ENCODE measurements around the gene FYCO1.

The FYCO1 gene

DNA sequence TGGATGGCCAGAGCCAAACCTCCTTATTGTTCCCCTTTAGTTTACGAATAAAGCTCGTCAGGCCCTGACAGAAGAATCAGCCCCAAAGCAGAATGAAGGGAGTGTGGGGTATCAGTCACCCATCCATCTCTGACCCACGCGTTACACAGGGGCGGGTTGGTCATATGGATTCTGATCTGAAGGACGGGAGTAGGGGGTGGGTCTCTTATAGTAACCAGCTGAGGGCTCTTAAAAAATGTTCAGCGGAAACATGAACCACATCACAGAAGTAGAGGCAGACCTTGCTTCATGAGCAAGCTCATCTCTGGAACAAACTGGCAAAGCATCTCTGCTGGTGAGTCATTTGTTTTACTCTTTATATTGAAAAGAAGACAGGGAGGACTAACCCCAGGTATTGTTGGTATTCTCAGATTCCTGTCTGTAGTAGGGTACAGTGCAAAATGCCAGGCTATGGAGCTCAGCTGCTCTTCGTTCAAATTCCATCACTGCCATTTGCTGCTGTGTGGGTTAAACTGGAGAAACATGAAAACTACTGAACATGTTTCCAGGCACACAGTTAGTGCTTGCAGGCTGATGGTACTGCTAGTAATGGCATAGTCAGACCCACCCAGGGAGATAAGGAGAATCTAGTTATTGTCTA lies 52.3 kb downstream of the FYCO1 start, which contains the start of gene CXCR6:
TSS of gene CXCR6 (plus strand) at position 258 of the 640 bp plus-strand sequence. CDS start 3,018 bp downstream, outside the sequence.
- peak; percentile 8 for DNase-seq (ENCODE audit: low read depth)

DNA sequence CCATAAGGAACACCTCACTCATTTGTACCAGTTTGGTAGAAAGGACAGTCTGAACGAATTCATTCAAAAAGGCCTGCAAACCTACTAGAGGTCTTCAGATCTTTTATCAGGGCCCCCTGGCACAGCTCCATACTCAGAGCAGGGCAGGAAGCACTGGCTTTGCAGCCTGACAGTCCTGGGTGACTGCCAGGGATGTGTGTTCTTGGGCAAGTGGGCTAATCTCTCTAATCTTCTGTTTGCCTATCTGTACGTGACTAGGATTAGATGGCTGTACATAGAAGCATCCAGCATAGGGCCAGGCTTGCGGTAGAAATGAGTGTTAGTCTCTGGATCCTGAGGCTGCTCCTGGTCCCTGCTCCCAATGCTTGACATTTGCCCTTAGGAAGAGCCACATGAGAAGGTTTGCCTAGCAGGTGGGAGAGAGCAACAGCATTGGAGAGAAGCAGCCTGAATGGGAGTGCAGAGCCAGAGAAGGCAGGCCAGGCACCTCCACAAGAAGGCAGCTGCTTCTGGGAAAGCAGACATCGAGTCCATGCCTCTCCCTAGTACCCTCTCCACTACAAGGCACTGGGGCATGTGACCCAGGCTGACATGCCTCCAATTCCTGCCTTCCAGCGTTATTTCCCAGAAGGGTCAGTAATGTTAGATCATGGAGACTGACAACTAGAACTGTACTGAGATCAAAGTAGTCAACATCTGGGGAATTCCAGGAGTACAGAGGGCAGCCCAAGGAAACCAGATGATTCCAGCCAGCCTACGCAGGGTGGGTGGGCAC lies 53.4 kb downstream of the FYCO1 start:
- no peak for DNase-seq (ENCODE audit: low read depth)

DNA sequence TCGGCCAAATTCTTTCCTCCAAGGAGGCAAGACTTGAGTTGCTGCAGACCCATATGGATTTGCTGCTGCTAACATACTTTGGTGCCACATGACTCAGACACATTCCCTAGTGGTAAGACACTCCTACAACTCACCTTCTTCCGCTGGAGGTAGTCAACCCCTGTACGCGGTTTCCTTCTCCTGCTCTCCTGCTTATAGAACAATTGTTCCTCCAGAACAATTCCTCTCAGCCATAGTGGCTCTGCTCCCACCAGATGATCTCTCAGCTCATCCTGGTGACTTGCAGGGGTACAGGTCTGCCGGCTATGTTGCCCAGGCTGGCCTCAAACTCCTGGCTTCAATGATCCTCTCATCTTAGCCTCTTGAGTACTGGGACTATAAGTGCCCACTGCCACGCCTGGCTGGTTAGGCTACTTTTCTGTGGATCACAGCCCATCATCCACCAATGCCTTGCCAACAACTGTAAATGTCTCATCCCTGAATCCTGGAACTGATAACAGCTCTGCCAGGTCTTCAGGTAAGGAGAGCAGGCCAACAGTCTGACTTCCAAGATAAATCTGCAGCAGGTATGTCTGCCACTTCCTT lies 54.8 kb downstream of the FYCO1 start:
- DNase-seq (ENCODE audit: low read depth): no peak

DNA sequence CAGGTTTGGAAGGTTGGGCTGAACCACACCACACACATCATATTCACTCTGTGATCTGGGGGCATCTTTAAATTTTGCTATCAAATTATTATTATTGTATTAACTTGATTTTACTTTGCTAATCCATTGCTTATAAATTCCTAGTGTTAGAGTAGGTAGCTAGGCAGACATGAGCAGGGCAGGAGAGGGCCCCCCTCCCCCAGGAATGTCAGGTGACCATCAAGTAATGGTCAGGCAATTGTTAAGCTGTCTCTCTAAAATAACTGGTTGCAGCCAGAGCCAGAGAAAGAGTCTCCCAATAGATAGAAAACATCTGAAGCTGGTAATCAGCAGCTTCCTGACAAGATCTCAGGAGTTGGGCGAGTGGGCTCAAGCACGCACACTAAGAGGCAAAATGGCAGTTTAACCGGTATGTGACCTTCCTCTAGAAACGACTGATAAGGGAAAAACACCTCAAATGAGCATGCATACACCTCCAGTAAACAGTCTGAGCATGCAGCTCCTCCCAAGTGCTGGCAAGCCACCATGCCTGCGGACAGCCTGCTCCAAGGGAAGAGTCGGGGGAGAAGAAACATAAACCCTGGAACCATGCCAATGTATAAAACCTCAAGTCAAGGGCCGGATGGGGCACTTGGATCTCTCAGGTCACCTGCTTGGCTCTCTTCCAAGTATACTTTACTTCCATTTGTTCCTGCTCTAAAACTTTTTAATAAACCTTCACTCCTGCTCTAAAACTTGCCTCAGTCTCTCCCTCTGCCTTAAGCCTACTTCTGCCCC lies 55.4 kb downstream of the FYCO1 start:
- DNase-seq (ENCODE audit: low read depth): no peak

DNA sequence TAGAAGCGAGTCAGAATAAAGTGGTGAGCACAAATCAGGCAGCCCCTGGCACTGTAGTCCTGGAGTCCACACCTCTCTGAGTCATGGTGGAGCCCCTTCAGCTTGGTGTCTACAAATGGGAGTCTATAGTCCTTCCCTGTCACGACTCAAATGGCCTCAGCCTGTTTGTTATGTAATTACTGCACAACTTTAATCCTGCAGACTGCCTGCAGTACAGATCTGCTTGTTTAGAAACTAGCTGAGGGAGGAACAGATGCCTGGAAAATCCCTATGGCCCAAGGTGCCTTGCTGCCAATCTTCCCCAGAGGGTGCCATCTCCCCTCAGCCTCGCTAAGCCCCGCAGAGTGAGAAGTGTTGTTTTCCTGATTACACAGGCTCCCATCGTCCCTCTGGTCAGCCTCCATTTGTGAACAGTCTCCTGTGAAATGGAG lies 56.3 kb downstream of the FYCO1 start:
- no peak for DNase-seq (ENCODE audit: low read depth)

DNA sequence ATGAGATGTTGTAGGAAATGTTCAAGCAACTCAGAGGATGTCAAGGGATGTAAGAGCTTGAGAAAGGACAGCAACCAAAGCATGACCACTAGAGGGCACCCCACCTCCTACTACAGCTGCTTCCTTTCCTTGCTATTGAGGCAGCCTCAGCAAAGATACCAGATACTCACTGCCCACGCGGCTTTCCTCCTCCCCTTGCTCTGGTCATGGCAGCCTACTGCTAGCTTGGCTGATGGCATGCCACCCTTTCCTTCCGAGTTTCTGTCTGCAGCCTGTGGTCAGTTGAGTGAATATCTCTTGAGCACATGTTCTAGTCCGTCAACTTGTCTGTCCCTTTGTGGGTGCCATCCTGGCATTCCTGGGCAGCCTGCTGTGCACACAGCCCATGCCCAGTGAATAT lies 56.8 kb downstream of the FYCO1 start:
- DNase-seq (ENCODE audit: low read depth): peak; percentile 73

DNA sequence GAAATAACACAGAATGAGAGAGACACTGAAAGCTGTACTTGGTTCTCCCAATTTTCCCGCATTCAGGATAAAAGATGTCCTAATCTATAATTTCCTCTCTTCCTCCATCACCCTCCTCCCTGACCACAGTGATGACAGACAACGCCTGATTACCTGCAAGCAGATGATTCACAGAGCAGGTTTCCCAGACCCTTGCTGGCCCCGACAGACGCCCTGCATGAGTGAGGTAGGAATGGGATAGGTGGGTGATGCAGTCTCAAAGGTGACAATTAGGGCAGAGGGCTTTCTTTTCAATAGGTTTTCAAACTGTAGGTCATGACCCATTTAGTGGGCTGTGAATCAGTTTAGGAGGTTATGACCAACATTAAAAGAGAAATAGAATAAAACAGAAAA lies 57.6 kb downstream of the FYCO1 start:
- no peak for DNase-seq (ENCODE audit: low read depth)

DNA sequence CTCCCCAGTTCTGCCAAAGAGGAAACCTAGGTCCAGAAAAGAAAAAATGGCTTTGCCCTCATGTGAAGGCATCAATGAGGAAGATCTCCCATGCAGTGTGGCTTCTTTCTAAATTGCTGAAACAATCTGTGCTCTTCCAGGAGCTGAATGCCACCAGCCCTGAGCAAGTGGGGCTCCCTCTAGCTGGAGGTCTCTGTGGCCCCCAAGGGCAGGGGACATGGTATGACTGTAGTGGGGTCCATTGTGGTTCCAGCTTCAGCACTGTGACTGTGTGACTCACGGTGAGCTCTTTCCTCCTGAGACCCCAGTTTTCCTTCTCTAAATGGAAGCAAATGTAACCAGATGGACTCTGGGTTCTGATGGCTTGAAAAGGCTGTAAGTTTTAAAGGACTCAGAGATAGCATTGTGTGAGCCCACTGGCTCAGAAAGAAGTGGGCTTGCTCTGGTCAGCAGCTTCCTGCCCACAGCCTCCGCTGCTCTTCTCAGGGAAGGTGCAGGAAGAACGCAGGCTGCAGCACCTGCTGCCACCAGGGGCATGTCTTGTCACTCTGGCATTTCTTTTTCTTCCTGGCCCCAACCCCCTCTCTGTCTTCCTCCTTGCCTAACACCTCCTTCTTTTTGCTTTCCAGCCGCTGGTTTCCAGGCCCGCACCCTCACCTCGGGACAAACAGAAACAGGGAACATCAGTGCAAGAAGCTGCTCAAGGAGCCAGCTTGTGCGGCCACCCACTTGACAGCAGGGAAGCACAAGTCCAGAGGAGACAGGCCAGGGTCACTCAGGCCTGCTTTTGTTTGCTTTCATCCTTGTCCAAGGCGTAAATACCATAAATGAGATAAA lies 58.2 kb downstream of the FYCO1 start:
- no peak for DNase-seq (ENCODE audit: low read depth)

DNA sequence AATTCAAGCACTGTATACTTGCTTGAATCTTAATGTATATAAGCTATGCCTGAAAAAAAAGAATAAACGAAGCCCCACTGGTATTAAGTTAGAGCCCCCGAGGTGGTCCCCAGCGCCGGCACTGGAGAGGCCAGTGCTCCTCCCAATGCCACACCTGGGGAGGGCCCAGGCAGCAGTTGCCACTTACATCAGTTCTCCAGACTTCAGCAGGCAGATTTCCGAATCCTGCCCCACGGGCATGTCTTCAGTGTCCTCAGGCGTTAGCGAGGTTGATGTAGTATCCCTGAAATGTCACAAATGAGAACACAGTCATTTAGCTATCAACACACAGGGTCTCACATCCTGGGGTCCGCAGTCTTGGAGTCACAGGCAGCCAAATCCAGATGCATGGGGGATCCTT lies 59.4 kb downstream of the FYCO1 start:
- DNase-seq (ENCODE audit: low read depth): no peak

DNA sequence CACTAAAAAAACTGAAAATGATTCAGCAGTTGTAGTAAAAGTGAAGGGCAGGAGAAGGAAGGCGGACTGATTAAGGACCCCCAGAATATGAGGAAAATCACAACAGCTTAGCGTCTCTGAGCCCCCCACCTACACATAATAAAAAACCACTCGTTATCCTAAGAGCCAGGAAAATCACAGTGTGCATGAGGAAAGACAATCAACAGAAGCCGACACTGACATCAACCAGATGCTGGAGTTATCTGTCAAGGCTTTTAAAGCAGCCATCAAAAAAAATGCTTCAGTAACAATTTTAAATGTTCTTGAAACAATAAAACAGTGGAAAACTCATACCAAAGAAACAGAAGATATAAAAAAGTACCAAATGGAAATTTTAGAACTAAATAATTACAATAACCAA lies 62.0 kb downstream of the FYCO1 start:
- no peak for DNase-seq (ENCODE audit: low read depth)

DNA sequence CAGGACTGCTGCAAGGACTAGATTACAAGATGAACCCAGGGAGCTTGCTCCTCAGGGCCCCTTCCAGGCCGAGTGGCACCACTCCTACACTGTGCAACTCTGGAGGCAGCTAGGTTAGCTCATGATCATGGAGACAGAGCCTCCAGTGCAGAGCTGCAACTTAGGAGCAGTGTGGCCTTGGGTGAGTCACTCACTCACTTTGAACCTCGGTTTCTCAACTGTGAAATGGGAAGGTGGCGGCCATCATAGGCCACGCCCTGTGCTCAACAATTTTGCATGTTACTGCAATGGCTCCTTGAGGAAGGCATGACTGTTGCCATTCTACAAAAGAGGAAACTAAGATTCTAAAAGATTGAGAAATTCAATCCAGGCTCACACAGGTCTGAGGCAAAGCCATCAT lies 63.5 kb downstream of the FYCO1 start:
- DNase-seq (ENCODE audit: low read depth): no peak

DNA sequence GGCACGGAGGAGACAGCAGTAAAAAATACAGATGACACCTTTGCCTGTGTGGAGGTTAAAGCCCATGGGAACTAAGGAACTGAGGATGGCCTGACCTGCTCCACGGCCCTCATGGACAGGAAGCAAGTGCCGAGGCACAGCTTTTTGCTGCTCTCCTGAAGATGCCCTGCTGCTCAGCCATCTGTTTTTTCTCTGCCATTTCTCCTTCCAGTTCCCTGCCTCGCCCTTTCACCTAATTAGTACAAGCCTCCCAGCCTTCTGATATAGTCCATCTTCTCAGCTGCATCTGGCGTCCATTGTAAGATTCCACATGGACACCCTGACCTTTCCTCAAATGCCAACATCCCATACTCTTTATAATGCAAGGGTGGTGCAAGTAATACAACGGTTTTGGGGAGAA lies 64.1 kb downstream of the FYCO1 start:
- no peak for DNase-seq (ENCODE audit: low read depth)

DNA sequence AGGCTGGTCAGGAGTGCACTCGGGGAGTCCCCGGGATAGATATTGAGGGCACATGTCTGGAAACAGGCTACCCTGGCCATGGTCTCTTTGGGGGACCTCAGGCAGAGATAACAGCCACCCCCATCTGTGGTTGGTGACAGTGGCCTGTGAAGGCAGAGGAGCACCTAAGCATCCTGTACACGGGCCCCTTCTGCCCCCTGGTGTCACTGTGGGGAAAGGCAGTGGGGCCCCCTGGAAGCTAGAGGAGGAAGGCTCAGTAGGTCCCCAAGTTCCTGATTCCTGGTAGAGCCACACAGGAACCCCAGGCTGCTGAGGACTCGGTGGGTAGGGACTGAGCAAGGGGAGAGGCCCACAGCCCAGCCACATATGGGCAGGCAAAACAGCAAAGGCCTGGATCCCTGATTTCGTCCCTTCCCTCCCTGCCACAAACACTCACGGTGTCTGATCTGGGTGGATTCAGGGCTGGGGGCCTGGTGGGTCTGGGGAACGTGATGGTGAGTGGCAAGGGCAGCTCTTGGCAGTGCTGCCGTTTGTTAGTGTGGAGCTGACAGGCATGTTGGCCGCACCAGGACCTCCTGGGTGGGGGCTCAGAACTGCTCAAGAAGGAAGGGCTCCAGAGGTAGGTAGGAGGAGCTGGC lies 66.5 kb downstream of the FYCO1 start:
- DNase-seq (ENCODE audit: low read depth): peak; percentile 34

DNA sequence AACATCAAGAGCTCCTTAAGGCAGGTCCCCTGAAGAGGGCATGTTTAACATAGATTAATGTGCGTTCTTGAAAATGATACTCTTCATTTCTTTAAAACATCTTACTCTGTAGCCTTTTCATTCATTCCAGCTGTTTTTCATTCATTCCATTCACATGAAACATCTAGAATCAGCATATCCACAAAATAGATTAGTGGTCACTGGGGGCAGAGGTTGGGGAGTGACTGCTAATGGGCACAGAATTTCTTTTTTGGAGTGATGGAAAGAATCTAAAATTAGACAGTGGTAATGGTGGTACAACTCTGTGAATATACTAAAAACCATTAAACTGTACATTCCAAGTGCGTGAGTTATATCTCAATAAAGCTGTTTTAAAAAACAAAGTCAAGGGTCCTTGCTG lies 67.7 kb downstream of the FYCO1 start:
- DNase-seq (ENCODE audit: low read depth): no peak

DNA sequence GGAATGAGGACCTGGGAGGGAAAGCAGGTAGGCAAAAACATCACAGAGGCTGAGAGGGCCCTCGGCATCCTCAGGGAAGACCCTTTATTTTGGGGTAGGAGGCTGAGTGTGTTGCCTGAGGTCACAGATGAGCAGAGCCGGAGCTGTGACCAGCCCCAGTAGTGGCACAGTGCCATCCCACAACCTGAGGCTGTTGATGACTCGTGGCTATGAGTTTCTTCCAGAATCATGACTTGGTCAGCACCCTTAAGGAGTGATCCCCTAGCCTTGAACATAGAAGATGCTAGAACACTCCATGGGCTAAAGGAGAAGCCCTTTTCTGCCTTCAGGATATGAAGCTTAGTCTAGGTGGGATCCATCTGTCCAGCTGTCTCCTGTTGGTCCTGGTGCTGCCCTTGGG lies 71.9 kb downstream of the FYCO1 start:
- DNase-seq (ENCODE audit: low read depth): no peak

DNA sequence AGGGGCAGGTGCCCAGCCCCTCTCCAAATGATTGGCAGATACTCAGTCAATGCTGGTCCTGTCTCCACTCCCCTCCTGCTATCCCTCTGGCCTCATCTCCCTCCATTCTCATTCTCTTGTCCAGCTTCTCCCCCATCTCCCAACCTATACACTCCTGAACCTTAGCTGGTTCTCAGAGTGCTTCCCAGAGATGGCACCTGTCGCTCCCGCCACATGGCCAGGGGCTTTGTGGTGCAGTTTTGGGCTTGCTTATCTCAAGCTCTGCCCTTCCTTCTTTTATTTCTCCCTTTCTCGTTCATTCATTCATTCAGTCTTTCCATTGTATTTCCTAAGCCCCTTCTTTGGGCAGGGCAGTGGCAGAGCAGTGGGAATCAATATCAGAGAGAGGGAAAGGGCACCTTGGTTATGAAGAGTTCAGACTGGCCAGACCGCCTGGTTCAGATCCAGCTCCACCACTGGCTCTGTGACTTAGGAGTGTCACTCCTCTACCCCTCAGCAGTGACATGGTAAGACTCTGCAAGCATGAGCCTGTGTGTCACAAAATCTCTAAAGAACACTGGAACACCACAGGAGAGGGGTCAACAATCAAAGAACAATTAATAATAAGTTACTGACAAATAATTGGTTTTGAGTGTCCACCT lies 72.6 kb downstream of the FYCO1 start:
- DNase-seq (ENCODE audit: low read depth): no peak

DNA sequence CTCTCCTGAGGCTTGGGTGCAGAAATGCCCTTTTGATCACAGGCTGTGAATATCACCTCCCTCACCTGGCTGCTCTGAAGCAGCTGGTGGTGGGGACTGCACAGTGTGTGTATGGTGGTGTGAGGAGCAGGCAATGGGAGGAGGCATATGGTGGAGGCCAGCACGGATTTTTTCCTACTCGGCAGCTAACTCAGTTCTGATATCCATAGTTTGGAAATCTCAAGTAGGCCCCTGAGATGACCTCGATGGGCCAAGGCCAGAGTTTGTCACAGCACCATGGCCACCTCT lies 73.6 kb downstream of the FYCO1 start:
- DNase-seq (ENCODE audit: low read depth): no peak

DNA sequence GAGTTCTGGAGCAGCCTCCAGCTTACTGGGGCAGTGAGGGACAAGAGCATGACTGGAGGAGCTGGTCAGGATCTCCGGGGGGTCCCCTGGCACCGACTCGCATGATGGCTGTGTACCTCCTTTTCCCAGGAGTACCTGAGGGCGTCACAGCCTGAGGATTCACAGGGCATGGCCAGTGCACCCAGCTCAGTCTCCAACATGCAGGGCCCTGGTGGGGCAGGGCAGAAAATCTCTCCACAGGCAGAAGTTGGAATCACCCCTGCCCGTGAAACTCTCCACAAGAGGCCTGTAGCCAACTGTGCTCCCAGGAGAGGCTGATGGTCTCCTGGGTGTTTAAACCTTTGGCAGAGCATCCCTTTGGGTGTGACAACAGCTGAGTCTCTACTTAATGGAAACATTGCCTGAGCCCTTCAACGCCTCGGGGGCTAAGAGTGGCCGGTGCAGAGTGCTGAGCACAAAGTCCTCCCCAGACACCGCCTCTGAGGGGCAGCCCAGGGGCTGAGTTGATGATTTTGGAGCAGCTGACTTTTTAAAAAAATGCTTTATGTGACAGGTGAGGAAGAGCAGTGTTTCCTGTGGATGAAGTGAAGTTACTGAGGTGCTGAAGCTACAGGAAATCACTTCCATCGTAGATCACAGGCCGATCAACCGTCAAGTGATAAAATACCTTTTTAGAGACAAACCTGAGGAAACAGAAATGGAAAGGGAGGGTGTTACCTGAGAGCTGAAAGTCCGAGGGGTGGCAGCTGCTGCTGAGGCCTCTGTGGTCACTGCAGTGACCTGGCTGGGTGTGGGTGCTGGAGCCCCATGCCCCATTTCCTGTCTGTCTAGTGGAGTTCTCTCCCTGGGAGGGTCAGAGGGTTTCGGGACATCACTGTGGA lies 74.2 kb downstream of the FYCO1 start:
- no peak for DNase-seq (ENCODE audit: low read depth)

DNA sequence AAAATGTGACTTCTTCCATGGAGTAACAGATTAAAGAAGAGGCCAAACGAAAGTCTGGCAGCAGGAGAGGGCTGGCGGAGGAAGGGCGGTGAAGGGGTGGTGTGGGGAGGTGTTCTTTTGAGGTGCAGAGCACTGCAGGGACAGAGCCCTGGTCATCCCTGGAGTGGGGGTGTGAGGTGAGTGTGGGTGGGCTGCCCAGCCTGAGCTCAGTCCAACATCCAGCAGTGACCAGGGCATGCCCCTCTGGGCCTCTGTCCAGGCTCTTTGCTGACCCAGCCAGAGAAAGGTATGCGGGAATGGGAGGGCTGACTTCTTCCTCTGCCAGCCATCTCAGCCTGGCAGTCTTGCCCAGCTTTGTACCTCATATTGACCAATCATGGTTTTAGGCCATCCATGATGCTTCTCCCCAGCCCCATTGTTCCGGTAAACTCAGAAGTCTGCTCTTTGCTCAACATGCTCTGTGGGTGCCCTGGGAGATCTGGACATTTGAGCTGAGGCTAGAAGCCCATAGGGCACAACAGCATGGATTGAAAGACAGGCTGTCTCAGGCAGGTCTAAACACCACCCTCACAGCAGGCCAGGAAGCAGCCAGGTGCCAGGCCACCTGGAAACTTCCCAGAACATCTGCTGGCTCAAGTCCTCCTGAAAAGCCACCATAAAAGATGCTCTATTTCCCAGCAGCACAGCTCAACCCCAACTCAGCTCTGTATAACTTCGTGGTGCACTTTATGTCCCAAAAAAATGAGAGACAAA lies 78.3 kb downstream of the FYCO1 start:
- DNase-seq (ENCODE audit: low read depth): no peak

All from stimulated activated CD8-positive, alpha-beta memory T cell treated with anti-CD3 and anti-CD28 coated beads, Interleukin-15, amount 100 ng/mL, for 1 hour (primary cell).